ENCODE results near the gene LRRC74B.

The LRRC74B gene

GRCh38 chr22:21101877-21102638, 56.3 kb downstream of the LRRC74B start:
- no peak for TF ChIP-seq CTCF (IDR thresholded peaks at IDR 0.05)

GRCh38 chr22:21102659-21103267, 57.0 kb downstream of the LRRC74B start:
- peak; percentile 95 for TF ChIP-seq CTCF (IDR thresholded peaks at IDR 0.05)

GRCh38 chr22:21103633-21104032, 57.9 kb downstream of the LRRC74B start:
- no peak for TF ChIP-seq CTCF (IDR thresholded peaks at IDR 0.05)

GRCh38 chr22:21104126-21104691, 58.5 kb downstream of the LRRC74B start:
- peak; percentile 47 for TF ChIP-seq CTCF (IDR thresholded peaks at IDR 0.05)

- no peak for TF ChIP-seq CTCF (IDR thresholded peaks at IDR 0.05)
These were observed 59.5 kb downstream of the LRRC74B start for GRCh38 chr22:21105294-21105693.

- no peak for TF ChIP-seq CTCF (IDR thresholded peaks at IDR 0.05)
These were observed 60.3 kb downstream of the LRRC74B start for GRCh38 chr22:21106000-21106399.

GRCh38 chr22:21108379-21109115, 62.8 kb downstream of the LRRC74B start:
- no peak for TF ChIP-seq CTCF (IDR thresholded peaks at IDR 0.05)
